ENCODE results near the gene CACNG6.

DNA sequence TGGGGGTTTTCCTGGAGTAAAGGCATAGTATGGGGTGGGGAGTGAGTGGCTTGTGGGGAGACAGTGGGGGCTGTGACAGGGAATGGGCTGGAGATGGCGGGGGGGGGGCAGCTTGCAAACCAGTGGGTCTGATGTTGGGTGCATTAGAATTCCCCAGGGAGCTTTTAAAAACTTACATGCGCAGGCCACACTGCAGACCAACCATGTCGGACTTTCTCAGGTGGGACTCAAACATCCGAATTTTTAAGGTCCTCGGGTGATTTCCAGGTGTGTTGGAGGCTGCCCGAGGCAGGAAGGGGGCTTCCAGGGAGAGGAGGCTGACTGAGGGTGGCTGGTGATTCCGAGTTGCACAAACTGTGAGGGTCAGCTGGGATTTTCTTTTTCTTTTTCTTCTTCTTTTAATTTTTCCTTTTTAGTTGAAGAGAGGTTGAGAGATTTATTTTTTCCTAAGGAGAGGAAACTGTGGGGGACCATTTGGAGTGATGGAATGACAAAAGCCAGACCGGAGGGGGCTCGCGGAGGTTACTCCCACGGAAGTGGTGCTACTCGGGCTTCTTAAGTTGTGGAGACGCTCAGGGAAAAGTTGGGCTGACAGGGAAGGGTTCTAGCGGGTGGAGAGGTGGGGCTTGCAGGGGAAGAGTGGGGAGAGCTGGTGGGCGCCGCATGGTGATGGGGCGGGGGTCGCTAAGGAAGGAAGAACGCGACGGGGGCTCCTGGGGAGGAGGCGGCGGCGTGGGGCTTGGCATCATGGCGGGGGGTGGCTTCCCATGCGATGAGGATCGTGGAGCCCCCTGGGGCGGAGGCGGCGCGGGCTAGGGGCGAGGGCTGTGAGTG lies 29.7 kb upstream of the CACNG6 start:
- TF ChIP-seq, protein P1, sequence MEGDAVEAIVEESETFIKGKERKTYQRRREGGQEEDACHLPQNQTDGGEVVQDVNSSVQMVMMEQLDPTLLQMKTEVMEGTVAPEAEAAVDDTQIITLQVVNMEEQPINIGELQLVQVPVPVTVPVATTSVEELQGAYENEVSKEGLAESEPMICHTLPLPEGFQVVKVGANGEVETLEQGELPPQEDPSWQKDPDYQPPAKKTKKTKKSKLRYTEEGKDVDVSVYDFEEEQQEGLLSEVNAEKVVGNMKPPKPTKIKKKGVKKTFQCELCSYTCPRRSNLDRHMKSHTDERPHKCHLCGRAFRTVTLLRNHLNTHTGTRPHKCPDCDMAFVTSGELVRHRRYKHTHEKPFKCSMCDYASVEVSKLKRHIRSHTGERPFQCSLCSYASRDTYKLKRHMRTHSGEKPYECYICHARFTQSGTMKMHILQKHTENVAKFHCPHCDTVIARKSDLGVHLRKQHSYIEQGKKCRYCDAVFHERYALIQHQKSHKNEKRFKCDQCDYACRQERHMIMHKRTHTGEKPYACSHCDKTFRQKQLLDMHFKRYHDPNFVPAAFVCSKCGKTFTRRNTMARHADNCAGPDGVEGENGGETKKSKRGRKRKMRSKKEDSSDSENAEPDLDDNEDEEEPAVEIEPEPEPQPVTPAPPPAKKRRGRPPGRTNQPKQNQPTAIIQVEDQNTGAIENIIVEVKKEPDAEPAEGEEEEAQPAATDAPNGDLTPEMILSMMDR (IDR thresholded peaks at IDR 0.05): no peak
- no peak for TF ChIP-seq POLR2A (IDR thresholded peaks at IDR 0.05)

Measured in Peyer's patch (tissue), 4 donors.